Measurements from ENCODE around the gene NOTUM.

DNA sequence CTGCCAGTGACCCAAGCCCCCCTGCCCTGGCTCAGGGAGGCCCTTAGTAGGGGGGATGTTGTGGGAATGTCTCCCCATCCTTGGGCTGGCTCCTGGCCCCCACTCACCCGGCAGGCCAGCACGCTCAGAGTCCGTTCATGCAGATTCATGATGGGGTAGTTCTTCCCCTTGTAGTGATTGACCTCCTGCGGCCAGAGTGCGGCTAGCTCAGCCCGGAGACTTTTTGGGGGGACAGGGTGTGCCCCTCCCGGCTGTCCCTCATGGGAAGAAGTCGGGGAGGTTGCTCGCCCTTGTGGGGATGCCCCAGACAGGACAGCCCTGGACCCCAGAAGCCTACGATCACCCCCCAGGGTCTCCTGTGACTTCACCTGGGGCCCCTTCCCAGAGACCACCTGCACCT, 55.0 kb downstream of the NOTUM start:
- TF ChIP-seq, protein P1, sequence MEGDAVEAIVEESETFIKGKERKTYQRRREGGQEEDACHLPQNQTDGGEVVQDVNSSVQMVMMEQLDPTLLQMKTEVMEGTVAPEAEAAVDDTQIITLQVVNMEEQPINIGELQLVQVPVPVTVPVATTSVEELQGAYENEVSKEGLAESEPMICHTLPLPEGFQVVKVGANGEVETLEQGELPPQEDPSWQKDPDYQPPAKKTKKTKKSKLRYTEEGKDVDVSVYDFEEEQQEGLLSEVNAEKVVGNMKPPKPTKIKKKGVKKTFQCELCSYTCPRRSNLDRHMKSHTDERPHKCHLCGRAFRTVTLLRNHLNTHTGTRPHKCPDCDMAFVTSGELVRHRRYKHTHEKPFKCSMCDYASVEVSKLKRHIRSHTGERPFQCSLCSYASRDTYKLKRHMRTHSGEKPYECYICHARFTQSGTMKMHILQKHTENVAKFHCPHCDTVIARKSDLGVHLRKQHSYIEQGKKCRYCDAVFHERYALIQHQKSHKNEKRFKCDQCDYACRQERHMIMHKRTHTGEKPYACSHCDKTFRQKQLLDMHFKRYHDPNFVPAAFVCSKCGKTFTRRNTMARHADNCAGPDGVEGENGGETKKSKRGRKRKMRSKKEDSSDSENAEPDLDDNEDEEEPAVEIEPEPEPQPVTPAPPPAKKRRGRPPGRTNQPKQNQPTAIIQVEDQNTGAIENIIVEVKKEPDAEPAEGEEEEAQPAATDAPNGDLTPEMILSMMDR (conservative IDR thresholded peaks at IDR 0.05; ENCODE audit: low read length): no peak
- TF ChIP-seq EZH2phosphoT487 (IDR thresholded peaks at IDR 0.05; ENCODE audit: borderline replicate concordance): no peak
